Activated T-cell treated with anti-CD3 and anti-CD28 coated beads, Interleukin-2, amount 50 U/mL, for 4 hours (primary cell): Measurements from ENCODE around the gene CNPY1. TPM values are rescaled to one million over a fixed set of nuclear protein-coding genes. Genes with fewer than 3 reads are reported as not detected.

ENCODE experiments used
- ATAC-seq, 2 donors: fragments of 200-7000 bp; cut with Tn5 transposase; one replicate each; pipeline ENCODE4 v1.10.0; 2021
- DNase-seq: peaks from one replicate; pipeline ENCODE4 v3.0.0-alpha.2; 2020
- H3K27me3 Mint-ChIP-seq: one replicate; pipeline ENCODE4 v1.8.0; 2021; ENCODE audit warnings: low read depth, mixed read lengths
- H3K36me3 Mint-ChIP-seq: one replicate; pipeline ENCODE4 v1.8.0; 2022; ENCODE audit warnings: mixed read lengths; ENCODE audit not compliant: insufficient read depth
- H3K4me1 Mint-ChIP-seq: one replicate; pipeline ENCODE4 v1.8.0; 2021; ENCODE audit warnings: low read depth, mixed read lengths
- H3K4me3 Mint-ChIP-seq: one replicate; pipeline ENCODE4 v1.8.0; 2021; ENCODE audit warnings: mild to moderate bottlenecking, moderate library complexity, mixed read lengths
- H3K9me3 Mint-ChIP-seq: one replicate; pipeline ENCODE4 v1.8.0; 2021; ENCODE audit warnings: mixed read lengths
- total RNA-seq, 3 donors: library from RNA; stranded (reverse); gene quantifications; one replicate each; pipeline ENCODE4 v1.2.1, GENCODE V29; 2021

CNPY1 gene
- total RNA-seq, 3 donors from 2014 or later: not detected

DNA sequence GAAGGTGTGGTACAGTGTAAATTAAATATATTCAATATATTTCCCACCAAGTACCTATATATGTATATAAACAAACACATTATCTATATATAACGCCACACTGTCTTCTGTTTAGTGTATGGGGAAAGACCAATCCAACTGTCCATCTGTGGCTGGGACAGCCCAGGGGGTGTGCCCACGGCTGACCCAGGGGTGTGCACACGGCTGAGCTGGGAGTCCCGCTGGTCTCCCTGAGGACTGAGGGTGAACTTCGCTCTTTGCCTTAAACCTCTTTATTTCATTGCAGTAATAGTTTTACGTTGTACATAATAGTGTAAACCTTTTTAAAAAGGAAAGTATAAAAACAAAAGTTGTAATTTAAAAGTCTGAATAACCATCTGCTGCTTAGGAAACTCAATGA lies 82.2 kb downstream of the CNPY1 start:
- Mint-ChIP-seq H3K4me1 (peaks cover 17% of the 10 kb centered on the region), H3K9me3 (no peaks in the 10 kb centered on the region), H3K27me3 (peaks cover 86% of the 10 kb centered on the region), H3K4me3 (no peak overlapping the region), H3K36me3 (no peaks in the 10 kb centered on the region)
- DNase-seq (no peak), ATAC-seq (no peak)

DNA sequence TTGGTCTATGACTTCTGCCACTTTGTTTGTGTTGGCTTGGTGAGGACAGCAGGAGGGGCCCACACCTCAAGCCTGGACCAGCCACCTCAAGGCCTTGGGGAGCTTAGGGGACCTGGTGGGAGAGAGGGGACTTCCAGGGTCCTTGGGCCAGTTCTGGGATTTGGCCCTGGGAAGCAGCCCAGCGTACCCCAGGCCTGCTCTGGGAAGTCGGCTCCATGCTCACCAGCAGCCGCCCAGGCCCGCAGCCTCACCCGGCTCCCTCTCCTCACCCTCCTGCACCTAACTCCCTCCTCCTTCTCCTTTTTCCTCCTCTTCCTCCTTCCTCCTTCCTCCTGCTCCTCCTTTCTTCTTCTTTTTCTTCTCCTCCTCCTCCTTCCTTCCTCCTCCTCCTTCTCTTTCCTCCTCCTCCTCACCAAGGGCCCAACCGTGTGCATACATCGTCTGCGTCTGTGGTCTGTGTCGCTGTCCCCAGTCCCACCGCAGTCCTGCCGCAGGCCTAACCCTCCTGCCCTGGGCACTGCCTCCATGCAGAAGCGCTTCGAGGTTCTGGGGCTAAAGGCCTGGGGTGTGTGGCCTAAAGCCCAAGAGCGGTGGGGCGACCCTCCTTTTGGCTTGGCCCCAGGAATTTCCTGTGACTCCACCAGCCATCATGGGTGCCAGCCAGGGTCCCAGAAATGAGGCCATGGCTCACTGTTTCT lies 83.1 kb downstream of the CNPY1 start:
- Mint-ChIP-seq H3K27me3 (peaks cover 79% of the 10 kb centered on the region), H3K4me3 (no peak overlapping the region), H3K9me3 (no peaks in the 10 kb centered on the region), H3K4me1 (peaks cover 13% of the 10 kb centered on the region), H3K36me3 (no peaks in the 10 kb centered on the region)
- ATAC-seq (no peak), DNase-seq (no peak)

DNA sequence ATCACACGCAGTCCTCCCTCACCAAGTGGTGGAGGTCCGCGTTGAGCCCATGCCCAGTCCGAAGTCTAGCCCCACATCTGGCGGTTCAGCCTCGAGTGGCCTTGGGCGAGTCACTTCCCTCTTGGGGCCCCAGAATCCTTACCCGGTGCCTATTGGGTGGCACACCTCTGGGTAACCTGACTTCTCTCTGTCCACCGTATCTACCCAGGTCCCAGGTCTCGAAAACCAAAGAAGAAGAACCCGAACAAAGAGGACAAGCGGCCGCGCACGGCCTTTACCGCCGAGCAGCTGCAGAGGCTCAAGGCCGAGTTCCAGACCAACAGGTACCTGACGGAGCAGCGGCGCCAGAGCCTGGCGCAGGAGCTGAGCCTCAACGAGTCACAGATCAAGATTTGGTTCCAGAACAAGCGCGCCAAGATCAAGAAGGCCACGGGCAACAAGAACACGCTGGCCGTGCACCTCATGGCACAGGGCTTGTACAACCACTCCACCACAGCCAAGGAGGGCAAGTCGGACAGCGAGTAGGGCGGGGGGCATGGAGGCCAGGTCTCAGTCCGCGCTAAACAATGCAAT lies 84.1 kb downstream of the CNPY1 start:
- peaks cover 75% of the 10 kb centered on the region for H3K27me3 Mint-ChIP-seq
- H3K36me3 Mint-ChIP-seq: no peaks in the 10 kb centered on the region
- DNase-seq (no peak), ATAC-seq (no peak)
- peaks cover 9% of the 10 kb centered on the region for H3K4me1 Mint-ChIP-seq
- no peak overlapping the region for H3K4me3 Mint-ChIP-seq
- no peaks in the 10 kb centered on the region for H3K9me3 Mint-ChIP-seq

DNA sequence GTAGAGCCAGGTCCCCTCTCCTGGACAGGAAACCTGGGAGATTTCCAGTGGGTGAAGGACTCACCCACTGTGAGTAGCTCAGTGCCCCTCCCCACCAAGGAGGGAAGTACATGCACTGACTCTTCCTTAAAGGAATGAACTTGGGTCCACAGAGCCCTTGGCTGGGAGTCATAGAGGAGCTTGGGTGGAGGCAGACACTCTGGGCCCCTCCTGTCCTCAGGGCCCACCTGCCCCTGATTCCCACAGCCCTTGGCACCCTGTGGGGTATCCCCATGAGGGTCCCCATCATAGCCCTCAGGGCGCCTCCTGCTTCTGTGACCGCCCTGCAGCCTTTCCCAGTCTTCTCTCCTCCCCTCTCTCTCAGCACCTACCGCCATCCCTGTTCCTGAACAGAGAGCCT lies 84.7 kb downstream of the CNPY1 start:
- H3K27me3 Mint-ChIP-seq: peaks cover 75% of the 10 kb centered on the region
- ATAC-seq: no peak

DNA sequence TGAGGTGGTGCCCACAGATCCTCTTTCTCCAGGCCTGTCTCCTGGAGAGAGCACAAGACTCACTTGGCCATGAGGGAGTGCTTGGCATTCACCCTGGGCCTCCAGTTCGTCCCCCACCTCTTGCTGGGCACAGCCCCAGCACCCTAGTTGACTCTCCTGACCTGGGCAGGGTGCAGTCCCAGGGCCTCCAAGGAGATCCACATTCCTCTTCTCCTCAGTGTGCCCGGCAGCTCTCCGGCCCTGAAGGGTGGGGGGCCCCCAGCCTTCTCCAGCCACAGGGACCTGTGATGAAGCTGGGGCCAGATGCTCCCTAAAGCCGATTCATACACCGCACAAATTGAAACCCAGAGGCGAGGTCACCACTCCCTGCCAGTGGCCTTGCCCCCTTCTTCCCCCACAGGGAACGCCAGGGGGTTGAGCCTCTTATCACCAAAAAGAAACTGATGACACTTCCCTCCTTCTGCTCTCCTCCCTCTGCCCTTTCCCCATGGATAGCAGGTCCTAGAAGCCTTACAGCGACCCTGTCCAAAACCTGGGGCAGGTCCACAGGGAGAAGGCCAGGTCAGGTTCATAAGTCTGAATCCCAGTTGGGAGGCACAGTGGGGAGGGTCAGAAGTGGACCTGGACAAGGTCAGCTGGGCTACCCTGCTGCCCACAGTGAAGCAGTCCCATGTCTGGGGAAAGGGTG lies 85.3 kb downstream of the CNPY1 start:
- no peaks in the 10 kb centered on the region for H3K9me3 Mint-ChIP-seq
- H3K27me3 Mint-ChIP-seq: peaks cover 78% of the 10 kb centered on the region
- peaks cover 17% of the 10 kb centered on the region for H3K4me1 Mint-ChIP-seq
- H3K36me3 Mint-ChIP-seq: no peaks in the 10 kb centered on the region
- no peak for DNase-seq
- H3K4me3 Mint-ChIP-seq: no peak overlapping the region
- no peak for ATAC-seq

More for the DNA sequence above, 84.7 kb downstream of the CNPY1 start:
- Mint-ChIP-seq H3K36me3 (no peaks in the 10 kb centered on the region), H3K4me3 (no peak overlapping the region), H3K4me1 (peaks cover 13% of the 10 kb centered on the region), H3K9me3 (no peaks in the 10 kb centered on the region)
- no peak for DNase-seq

DNA sequence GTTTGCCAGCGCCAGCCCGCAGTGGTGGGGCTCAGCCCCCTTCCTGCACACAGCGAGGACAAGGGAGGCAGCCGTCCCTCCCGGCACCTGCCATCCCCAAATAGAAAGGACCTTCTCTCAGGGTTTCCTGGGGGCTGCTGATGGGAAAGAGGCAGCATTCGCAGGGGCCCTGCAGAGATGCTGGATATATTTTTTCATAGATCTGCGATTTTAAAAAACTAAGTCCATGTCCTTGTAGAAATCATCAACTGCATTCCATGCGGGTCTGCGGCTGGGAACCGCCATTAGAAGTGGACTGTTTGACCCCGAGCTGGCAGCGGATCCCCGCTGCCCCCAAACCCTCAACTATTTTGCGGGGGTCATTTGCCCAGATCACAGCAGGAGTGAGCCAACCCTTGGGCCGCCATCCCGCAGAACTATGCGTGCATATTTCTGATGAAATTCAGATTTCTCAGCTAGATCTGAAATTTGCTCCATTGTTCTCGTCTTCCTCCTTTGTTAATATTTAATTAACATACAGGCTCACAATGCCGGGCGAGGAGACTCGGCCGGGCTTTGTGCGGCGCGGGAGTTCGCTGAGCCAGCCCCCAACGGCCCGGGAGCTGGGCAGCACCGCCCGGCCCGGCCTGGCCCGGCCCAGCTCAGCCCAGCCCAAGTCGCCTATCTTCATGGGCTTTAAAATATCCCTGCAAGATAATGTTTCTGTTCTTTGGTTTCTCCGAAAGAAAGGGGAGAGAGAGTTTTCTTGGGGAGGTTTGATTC lies 86.5 kb downstream of the CNPY1 start:
- no peak for ATAC-seq
- Mint-ChIP-seq H3K27me3 (peaks cover 78% of the 10 kb centered on the region), H3K9me3 (no peaks in the 10 kb centered on the region), H3K4me3 (peak overlapping the region; percentile 8), H3K4me1 (peaks cover 17% of the 10 kb centered on the region), H3K36me3 (no peaks in the 10 kb centered on the region)
- no peak for DNase-seq

DNA sequence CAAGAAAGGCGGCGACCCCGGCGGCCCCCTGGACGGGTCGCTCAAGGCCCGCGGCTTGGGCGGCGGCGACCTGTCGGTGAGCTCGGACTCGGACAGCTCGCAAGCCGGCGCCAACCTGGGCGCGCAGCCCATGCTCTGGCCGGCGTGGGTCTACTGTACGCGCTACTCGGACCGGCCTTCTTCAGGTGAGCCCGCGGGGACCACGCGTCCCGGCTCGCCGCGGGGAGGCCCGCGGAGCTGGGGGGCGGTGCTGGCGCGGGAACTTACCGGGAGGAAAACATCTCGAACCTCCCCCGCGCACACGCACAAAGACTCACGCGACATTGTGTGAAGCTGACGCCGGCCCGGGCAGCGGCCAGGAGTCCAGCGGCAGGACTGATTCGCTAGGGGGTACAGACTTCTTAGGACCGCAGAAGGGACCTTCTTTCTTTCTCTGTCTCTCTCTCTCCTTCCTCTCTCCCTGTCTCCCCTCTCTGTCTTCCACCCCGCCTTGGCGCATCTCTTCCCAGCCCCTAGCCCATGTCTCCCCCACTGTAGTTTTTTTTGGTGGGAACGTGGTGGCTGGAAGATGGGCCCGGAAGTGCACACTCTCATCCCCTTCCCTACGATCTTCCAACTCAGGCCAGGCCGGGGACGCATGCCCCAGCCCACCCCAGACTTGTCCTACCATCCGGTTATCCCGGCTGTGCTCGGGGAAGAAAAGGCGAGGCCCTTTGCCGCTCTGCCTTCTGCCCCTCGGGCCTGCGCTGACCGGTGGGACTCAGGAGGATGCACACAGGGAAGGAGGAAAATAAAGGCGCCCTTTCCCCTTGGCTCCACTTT lies 87.3 kb downstream of the CNPY1 start:
- Mint-ChIP-seq H3K36me3 (no peaks in the 10 kb centered on the region), H3K27me3 (peaks cover 78% of the 10 kb centered on the region), H3K4me1 (peaks cover 20% of the 10 kb centered on the region), H3K4me3 (peak overlapping the region; percentile 11), H3K9me3 (no peaks in the 10 kb centered on the region)
- ATAC-seq: no peak
- no peak for DNase-seq

DNA sequence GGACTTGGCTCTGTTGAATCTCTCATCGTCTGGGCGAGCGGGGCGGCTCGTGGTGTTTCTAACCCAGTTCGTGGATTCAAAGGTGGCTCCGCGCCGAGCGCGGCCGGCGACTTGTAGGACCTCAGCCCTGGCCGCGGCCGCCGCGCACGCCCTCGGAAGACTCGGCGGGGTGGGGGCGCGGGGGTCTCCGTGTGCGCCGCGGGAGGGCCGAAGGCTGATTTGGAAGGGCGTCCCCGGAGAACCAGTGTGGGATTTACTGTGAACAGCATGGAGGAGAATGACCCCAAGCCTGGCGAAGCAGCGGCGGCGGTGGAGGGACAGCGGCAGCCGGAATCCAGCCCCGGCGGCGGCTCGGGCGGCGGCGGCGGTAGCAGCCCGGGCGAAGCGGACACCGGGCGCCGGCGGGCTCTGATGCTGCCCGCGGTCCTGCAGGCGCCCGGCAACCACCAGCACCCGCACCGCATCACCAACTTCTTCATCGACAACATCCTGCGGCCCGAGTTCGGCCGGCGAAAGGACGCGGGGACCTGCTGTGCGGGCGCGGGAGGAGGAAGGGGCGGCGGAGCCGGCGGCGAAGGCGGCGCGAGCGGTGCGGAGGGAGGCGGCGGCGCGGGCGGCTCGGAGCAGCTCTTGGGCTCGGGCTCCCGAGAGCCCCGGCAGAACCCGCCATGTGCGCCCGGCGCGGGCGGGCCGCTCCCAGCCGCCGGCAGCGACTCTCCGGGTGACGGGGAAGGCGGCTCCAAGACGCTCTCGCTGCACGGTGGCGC lies 88.1 kb downstream of the CNPY1 start, which contains the start of gene EN2:
Gene EN2 (plus strand): TSS at position 19 of the 767 bp plus-strand sequence. CDS start 249 bp downstream, at position 268.
- peak within 1 kb of the TSS; percentile 64 for H3K4me3 Mint-ChIP-seq
- peaks cover 20% of the 10 kb centered on the region for H3K4me1 Mint-ChIP-seq
- no peaks in the 10 kb centered on the region for H3K36me3 Mint-ChIP-seq
- no peaks in the 10 kb centered on the region for H3K9me3 Mint-ChIP-seq
- no peak for DNase-seq
- peaks cover 74% of the 10 kb centered on the region for H3K27me3 Mint-ChIP-seq
- peak; percentile 15 to 23 for ATAC-seq

DNA sequence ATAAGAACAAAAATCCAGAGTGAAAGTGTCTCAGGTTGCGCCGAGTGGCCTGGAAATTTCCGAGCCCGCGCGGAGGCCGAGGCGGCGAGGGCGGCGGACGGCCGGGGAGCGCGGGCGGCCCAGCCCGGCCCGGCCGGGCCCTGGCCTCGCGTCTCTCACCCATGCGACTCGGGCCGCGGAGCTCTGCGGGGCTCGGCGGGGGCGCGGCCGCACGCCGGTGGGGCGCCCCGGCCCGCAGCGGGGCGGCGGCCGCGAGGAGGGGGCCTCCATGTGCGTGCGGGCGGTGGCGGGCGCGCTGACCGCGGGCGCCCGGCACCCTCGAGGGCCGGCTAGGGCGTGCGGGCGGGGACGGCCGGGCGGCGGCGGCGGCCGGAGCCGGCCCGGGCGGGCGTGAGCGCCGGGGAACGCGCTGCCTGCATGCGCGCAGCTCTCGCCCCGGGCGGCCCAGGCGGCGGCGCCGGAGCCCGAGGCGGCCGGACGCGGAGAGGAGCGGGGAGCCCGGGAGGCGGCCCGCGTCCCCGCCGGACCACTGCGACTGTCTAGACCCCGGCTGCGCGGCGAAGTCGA lies 88.7 kb downstream of the CNPY1 start:
- Mint-ChIP-seq H3K9me3 (no peaks in the 10 kb centered on the region), H3K27me3 (peaks cover 77% of the 10 kb centered on the region), H3K36me3 (no peaks in the 10 kb centered on the region), H3K4me1 (peaks cover 20% of the 10 kb centered on the region), H3K4me3 (no peak overlapping the region)
- DNase-seq: no peak
- ATAC-seq: peak; percentile 11 to 29

DNA sequence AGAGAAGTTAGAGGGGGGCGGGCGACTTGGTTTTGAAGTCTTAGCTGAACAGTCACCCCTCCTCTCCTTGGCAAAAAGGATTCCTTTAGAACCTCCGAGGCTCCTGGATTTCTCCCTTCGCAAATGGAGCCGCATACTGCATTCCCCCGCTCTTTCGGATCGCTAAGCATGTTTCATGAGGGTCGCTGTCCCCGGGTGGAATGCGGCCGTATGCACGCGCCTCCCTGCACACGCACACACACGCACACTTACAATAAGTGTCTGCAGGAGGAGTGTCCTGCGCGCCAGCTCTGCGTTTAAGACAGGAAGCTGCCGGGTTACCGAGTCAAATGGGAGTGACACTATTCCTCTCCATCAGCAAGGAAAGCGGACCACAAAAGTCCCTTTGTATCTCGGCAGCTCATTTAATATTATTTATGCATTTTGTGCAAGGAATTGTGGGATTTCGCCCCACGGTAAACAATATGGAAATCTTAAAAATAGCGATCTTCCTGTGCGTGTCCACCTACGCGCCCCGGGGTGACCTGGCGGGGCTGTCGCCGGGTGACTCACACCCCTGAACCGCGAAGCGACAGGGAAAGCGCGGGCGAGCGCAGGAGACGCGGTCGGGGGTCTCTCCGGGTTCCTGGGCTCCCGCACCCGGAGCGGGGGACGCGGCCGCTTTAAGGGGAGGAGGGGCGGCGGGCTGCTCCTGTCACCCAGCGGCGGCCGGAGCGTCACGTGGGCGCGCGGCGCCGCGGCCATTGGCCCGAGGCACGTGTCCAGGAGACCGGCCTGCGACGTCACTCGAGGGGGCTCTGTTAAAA lies 89.4 kb downstream of the CNPY1 start:
- ATAC-seq: peak; percentile 27 to 35
- H3K36me3 Mint-ChIP-seq: no peaks in the 10 kb centered on the region
- peaks cover 20% of the 10 kb centered on the region for H3K4me1 Mint-ChIP-seq
- DNase-seq: no peak
- H3K9me3 Mint-ChIP-seq: no peaks in the 10 kb centered on the region
- H3K4me3 Mint-ChIP-seq: peak overlapping the region; percentile 64
- H3K27me3 Mint-ChIP-seq: peaks cover 77% of the 10 kb centered on the region

DNA sequence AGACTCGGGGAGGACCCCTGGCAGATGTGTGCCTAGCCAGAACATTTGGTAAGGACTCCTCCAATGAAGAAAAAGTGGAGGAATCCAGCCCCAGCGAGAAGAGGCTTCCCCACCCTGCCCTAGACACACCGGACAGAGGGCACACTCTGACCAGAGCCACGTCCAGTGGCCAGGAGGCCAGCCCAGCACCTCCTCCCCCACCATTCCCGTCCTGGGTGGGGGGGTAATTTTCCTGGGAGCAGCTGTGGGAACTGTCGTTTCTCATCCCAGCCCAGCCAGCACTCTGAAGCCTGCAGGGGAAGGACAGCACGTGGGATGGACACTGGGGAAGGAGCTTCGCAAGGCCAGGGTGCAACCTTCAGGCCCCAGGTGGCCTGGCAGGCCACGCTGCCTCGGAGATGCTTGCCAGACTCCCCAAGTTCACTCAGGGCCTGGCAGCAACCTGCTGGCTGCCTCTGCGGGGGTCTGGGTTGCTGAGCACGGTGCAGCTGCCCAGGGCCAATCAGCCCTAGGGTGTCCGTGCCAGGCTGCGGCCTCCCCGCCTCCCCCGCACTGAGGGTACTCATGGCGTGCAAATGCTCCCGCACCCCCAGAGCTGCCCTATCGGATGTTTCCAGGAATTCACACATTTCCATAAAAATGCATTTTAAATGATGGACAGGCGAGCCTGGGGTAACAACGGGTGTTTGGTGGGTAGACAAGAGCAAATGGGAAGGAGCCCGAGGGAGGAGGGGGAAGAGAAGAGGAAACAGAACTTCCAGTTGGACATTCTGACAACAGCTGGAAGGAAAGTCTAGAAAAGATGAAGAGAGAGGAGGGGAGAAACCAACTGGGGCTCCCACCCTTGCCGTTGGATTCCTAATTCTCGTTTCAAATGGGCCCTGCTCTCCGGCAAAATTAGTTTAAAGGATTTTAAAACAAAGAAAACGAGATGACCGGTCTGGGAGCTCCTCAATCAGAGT lies 90.3 kb downstream of the CNPY1 start:
- H3K27me3 Mint-ChIP-seq: peaks cover 77% of the 10 kb centered on the region
- no peaks in the 10 kb centered on the region for H3K36me3 Mint-ChIP-seq
- peak overlapping the region; percentile 41 for H3K4me3 Mint-ChIP-seq
- no peaks in the 10 kb centered on the region for H3K9me3 Mint-ChIP-seq
- no peak for ATAC-seq
- DNase-seq: no peak
- H3K4me1 Mint-ChIP-seq: peaks cover 20% of the 10 kb centered on the region
